IPS-NIHi11 (cell line): ENCODE results near the gene PRKD2.
A peak's percentile ranks its signal among the peaks of the same experiment; 100 is the strongest.

Experiments used
- DNase-seq: peaks from one replicate; pipeline ENCODE4 v3.0.0; 2012; ENCODE audit warnings: mixed read lengths, low spot score

The PRKD2 gene

DNA sequence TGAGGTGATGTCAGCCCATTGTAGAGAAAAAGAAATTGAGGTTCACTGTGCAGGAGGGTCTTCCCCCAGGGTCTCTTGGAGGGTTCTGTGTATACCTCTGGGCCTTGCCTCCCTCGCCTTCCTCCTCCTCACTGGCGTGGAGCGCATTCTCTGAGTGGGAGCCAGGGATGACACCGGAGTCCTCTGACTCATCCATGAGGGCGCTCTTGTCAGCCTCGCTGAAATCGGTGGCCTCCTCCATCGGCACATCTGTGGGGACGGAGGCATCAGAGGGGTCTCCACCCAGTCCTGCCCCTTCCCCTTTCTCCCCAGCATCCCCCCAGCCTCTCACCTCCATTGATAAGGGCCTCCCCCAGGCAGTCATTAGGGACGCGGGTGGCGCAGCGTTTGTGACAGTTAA is 16.2 kb downstream of the PRKD2 start:
- DNase-seq = no peak

DNA sequence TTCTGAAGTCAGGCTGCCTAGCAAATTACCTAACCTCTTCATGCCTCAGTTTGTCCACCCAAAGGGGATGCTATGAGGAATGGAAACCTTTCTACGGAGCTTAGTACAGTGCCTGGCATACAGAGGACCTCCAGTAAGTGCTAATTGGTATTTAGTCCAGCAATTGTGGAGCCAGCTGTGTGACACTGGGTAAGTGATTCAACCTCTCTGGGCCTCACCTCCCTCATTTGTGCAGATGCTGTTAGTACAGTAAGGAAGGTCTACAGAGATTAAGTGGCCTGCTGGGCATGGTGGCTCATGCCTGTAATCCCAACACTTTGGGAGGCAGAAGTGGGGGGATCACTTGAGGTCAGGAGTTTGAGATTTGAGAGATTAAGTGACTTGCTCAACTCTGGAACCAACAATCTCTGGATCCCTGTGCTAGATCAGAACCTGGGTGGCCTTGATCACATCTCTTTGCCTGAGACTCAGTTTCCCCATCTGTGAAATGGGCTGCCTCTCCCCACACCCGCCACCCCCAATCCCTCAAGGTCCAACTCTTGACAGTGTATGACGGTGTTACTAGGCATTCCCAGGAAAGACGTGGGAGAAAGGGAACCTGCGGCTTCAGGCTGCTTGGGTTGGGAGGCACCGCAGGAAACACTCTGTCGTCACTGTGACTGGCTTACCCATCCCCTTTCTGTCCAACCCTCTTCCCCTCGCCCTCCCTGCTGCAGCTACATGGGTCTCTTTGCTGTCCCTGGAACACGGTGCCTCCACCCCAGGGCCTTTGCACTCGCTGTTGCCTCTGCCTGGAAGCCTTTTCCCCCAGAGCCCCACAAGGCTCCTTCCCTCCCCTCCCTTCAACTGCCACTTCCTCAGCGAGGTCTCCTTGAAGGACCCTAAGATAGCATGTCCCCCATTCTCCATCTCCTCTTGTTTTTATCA is 18.3 kb downstream of the PRKD2 start:
- no peak for DNase-seq

DNA sequence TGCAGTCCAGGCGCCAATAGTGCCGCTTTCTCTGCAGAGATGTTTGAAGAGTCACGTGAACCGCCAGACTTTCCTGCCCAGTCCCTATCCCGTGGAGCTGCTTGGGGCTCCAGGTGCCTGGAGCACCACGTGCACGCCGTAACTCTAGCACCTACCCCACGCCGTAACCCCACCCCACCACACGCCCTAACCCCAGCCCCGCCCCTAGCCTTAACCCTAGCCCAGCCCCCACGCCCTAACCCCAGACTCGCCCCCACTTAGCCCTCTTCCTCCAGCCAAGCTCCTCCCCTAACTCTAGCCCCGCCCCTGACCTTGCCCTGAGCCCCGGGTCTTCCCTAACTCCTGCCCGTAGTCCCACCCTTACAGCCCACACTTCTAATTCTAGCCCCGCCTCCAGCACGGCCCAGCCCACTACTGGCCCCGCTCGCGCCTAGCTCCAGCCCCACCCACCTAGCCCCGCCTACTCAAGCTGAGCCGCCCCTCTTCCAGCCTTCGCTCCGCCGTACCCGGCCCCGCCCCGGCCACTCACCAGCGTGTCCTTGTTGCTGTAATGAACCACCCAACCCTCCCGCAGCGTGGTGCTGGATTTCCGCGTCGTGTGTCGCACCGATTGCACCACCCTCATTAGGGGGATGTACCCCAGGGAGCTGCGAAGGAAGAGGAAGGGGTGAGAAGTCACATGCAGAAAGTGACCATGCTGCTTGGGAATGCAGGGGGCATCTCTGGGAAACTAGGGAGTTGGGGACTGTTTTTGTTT is 19.5 kb downstream of the PRKD2 start:
- DNase-seq = peak; percentile 100

DNA sequence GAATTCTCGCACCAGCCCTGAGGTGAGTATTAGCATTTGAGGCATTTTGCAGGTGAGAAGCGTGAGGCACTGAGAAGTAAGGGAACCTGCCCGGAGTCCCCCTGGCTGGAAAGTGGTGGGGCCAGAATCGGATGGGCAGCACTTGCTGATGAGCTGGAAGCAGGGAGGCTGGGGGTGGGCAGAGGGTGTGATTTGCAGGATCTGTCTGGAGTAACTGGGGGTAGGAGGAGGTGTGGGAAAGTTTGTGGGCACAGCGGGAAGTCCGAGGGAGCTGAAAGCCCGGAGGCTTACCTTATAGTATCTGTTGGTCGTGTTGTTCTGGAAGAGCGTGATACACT is 20.1 kb downstream of the PRKD2 start:
- DNase-seq = no peak

DNA sequence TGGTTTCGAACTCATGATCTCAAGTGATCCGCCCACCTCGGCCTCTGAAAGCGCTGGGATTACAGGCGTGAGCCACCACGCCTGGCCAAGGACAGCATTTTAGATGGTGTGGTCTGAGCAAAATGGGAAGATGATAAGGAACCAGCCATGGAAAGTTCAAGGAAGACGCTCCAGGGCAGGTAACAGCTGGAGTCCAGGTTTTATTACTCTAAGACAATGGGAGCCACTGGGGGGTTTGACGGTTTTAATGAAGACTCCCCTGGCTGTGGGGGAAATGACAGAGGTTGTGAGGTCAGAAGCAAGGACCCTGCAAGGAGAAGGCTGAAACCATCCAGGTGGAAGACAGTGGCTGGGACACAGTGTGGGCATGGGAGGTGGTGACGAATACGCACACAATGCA is 20.9 kb downstream of the PRKD2 start:
- DNase-seq = no peak

DNA sequence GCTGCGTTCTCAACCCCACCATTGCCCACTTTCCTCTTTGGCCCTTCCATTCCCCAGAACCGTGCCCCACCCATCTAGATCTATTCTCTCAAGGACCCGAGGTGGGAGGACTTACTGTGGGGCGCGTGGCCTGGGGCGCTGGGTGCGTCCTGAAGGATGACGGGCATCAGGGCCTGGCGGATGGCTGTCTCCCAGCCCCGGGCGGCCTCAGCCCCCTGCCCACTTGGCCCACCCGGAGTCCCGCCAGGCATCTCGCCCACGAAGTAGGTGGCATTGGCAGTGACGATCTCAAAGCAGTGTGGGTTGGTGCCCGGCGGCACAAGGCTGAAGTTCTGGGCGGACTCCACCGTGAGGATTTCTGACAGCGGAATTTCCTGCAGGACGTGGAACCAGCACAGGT is 23.2 kb downstream of the PRKD2 start:
- no peak for DNase-seq

DNA sequence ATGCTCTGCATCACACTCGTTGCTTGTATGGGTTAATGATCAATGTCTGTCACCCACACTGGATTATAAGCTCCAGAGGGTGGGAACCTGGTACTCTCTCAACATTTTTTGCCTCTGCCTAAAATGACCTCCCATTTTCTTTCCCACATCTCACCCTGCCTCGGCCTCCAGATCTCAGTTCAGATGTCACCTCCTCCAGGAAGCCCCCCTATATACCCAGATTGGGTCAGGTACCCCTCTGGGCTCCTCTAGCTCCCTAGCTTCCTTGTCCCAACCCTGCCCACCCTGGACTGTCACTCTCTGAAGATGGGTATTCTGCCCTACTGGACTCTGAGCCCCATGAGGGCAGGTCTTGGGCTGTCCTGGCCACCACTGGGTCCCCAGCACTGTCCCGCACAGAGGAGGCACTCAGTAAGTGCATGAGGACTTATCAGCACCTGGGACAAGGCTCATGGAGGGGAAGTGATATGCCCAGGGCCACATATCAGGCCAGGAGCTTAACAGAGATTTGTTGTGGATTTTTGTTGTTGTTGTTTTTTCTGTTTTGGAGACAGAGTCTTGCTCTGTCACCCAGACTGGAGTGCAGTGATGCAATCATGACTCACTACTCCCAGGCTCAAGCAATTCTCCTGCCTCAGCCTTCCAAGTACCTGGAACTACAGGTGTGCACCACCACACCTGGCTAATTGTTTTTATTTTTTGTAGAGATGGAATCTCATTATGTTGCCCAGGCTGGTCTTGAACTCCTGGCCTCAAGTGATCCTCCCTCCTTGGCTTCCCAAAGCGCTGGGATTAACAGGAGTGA is 23.8 kb downstream of the PRKD2 start:
- no peak for DNase-seq

DNA sequence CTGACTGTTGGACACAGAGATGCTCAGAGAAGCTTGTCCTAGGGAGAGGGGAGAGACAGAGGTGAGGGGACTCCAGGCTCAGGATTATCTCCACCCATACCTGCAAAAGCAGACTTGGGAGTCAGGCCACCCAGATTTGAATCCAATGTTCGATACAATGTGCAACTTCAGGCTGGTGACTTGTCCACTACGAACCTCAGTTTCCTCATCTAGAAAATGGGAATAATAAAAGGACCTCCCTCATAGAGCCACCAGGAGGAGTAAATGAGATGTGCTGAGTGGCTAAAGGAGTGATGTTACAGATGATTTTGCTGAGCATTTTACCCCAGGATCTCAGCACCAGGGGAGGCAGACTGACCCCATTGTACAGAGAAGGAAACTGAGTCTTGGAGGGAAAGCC is 25.0 kb downstream of the PRKD2 start:
- no peak for DNase-seq

DNA sequence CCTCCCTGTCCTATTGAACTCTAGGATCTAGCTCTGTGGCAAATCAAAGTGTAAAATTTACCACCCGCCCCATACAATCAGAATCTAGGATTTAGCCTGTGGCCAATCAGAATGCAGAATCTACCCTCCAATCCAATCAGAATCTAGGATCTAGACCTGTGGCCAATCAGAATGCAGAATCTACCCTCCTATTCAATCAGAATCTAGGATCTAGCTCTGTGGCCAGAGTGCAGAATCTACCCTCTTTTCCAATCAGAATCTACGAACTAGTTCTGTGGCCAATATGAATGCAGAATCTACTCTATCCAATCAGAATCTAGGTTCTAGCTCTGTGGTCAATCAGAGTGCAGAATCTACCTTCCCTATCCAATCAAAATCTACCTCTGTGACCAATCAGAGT is 25.8 kb downstream of the PRKD2 start:
- DNase-seq = no peak

DNA sequence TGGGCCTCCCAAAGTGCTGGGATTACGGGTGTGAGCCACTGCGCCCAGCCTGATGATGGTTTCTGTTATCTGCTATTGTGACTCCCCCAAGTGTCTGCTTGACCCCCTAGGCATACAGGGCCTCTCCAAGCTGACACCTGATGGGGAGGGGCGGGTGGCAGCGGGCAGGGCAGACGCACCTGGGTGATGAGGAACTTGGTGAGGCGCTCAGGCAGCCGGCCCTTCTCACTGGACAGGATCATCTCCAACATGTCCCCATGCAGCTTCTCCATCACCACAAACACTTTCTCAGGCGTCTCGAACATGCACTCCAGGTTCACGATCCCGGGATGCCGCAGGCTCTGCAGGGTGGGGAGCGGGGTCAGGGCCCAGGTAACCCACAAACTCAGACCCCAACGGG is 27.6 kb downstream of the PRKD2 start:
- no peak for DNase-seq

DNA sequence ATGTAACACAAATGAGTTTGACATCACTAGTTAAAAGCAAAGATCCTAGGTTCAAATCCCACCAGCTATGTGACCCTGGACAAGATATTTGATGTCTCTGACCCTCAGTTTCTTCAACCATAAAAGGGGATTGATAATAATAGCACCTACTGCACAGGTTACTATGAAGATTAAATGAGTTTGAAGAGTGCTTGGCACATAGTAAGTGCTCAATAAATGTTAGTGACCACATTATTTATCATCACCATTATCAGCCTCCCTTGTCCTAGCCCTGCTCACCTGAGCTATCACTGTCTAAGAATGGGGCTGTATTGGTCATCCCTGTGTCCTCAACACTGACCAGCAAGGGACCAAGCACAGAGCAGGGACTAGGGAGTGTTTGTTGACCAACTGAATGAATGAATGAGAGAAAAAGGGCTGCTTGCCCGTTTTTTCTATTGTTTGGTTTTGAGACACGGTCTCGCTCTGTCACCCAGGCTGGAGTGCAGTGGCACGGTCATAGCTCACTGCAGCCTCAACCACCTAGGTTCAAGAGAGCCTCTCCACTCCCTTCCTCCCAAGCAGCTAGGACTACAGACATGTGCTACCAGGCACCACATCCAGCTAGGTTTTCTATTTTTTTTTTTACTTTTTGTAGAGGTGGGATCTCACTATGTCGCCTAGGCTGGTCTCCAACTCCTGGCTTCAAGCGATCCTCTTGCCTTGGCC is 29.3 kb downstream of the PRKD2 start:
- no peak for DNase-seq

DNA sequence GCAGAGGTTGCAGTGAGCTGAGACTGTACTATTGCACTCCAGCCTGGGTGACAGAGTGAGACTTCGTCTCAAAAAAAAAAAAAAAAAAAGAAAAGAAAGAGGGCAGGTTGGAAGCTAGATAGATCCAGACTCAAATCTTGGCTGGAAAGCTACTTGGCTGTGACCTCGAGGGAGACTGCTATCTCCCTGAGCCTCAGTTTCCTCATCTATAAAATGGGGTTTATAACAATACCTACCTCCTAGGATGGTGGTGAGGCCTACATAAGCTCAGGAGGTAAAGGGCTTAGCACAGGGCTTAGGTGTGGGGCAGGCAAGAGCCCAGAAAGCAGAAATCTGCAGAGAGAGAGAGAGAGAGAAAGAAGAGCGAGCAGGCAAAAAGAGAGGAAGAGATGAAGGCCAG is 31.7 kb downstream of the PRKD2 start:
- no peak for DNase-seq

DNA sequence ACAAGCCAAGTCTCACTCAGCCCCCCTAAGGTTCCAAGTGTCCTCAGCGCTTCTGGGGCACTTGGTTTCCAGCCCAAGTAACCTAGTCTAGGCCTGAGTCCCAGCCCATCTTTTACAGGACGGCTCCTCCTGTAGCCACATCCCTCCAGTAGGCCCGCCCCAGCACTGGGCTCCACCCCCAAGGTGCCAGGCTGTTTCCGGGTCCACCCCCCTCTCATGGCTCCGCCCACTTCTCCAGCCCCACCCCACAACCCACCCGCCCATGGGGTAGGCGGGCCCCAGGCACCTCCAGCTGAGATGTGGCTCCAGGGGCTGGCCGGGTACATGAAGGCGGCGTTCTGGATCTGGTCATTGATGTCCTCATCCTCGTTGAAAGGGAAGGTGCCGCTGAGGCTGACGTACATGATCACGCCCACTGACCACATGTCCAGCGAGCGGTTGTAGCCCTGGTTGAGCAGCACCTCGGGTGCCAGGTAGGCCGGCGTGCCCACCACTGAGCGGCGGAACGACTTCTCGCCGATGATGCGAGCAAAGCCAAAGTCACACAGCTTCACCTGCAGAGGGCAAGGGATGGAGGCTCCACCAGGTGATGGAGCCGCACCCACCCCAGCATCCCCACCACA is 38.7 kb downstream of the PRKD2 start:
- peak; percentile 97 for DNase-seq

DNA sequence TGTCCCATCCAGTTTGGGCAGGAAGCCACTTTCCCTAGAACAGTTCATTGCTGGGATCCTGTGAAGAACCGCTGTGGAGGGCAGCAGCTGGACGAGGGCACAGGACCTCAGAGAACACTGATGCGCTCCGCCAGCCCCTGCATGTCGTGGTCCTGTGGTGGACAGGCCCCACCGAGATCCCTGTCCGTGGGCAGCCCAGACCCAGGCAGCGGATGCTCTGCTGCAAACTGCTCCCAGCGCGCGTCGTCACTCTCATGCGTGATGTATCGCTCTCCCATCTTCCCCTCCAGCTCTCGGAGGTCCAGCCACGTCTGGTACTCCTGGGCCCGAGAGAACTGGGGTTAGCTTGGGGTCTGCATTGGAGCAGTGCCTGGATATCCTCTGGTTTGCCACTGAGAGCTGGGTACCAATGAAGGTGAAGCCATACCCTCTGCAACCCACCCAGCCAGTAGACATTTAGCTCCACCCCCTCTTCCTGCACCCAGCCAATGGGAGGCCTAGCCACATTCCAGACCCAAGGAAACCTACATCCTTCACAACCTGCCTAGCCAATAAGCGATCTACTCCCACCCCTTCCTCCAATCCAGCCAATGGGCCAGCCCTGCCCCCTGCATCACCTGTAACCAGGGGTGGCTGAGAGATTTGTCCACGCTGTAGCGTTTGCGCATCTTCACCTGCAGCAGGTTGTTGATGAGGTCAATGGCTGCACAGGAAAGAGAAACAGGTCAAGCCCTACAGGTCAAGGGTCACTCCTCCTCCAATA is 42.3 kb downstream of the PRKD2 start:
- peak; percentile 91 for DNase-seq

DNA sequence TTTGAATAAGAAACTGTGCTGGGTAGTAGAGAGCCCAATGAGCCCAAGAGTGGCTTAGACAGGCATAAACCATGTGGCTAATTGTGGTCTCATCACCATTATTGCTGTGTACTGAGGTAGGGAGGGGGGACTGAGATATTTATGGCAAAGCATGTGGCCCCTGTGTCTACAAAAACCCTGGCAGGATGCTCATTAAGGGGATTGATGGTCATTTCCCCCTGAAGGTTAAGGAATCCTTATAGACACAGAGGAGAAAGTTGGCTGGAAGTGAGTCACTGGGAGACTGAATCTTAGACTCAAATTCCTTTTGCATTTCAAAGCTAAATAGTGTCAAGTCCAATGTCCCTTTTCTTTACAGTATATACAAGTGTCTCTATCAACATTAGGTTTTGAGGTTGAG is 46.1 kb downstream of the PRKD2 start:
- no peak for DNase-seq

DNA sequence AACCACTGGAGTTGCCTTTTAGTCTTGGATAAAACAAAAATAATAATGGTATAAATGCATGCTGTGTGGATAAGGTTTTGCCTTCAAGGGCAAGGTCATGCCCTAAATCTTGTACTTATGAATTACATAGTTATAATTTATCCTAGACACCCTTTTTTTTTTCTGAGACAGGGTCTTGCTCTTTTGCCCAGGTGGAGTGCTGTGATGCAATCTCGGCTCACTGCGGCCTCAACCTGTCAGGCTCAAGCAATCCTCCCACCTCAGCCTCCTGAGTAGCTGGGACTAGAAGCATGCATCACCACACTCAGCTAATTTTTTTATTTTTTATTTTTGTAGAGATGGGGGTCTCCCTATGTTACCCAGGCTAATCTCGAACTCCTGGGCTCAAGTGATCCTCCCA is 48.3 kb downstream of the PRKD2 start:
- DNase-seq = no peak

DNA sequence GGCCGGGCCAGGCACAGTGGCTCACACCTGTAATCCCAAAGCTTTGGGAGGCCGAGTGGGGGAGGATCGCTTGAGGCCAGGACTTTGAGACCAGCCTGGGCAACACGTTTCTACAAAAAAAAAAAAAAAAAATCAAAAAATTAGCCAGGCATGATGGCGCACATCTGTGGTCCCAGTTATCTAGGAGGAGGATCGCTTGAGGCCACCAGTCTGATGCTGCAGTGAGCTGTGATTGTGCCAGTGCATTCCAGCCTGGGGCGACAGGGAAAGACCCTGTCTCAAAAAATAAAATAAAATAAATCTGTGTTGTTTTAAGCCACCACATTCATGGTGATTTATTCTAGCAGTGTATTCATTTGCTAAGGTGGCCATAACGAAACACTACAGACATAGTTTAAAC is 51.8 kb downstream of the PRKD2 start:
- DNase-seq = no peak

DNA sequence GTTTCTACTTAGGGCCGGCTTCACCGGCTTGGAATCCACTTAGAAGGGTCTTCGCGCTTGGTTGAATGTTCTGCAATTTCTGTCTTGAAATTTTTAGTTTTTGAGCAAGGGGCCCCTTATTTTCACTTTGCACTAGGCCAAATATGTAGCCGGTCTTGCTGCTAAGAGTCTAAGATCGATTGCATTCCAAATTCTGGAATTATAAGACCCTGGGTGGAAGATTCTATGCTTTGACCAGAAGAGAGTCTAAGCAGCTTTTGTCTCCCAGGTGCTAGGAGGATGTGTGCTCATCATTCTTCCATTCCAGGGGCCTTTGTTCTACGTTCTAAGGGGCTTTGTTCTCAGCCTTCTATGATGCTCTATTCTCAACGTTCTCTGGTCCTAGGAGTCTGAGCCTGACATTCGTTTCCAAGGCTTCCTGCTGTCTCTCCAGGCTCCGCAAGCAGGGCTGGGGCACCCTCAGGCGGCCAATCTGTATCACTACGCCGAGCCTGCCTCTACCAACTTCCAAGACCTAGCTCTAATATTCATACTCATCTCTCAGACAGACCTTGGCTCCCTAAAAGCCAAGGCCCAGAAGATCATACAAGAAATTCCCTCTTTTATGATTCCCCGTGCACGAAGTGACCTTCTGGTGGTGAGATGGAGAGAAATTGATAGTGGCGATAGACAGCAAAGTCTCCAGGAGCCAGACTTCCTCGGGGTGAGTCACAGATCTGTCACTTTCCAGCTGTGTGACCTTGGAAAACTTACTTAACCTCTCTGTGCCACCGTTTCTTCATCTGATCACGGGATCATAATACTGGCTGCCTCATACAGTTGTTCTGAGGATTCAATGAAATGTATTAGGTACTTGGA is 55.0 kb downstream of the PRKD2 start:
- peak; percentile 79 for DNase-seq

DNA sequence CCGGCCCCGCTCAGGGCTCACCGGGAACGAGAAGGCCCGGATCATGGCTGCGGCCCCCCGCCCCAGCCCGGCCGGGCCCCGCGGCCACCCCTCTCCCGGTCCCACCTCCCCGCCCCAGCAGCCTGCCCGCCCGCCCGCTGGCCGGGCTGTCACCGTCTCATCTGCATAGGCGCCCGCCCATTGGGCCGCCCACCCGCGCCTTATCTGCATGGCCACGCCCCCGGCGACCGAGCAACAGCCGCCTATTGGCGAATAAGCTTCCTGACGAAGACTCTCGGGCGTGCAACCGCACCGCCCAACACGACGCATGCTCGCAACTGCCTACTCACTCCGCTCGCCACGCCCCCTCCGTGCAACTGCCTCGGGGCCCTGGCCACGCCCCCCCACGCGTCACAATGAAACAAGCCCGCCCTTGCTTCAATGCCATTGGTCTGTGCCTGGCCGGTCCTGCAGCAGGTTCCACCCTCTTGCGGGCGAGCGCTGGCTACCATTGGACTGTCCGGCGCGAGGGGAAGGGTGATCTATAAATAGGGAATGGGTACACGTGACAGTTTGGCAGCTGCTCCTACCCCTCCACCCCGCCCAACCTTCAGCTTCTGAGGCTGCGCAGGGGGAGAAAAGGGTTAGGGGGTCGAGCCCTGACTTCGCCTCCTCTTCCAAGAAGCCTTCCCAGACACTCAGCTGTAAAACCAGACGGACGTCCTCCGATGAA is 55.7 kb downstream of the PRKD2 start, which contains the start of gene DACT3:
Gene DACT3 (minus strand): TSS at position 163 of the 712 bp plus-strand sequence. CDS start 118 bp downstream, at position 45.
- peak; percentile 95 for DNase-seq
